ENCODE data around the gene SGPP1. TPM values are rescaled to one million over a fixed set of nuclear protein-coding genes. Genes with fewer than 3 reads are reported as not detected.

The SGPP1 gene
- total RNA-seq, 2 experiments from 2014 or later = 21.0 to 35.4 TPM

- Histone ChIP-seq H3K4me3 (ENCODE audit: low read depth, low read length, poor library complexity, severe bottlenecking) (no peak overlapping the region), H4K20me1 (ENCODE audit: insufficient read depth, low read length) (no peaks in the 10 kb centered on the region), H3K9me2 (ENCODE audit: insufficient read depth, low read length) (no peaks in the 10 kb centered on the region), H2AFZ (ENCODE audit: low read length) (no peak overlapping the region), H3K36me3 (ENCODE audit: insufficient read depth, low read length) (no peaks in the 10 kb centered on the region), H3K27ac (ENCODE audit: low read depth, low read length, poor library complexity, severe bottlenecking) (no peak overlapping the region), H3K9me3 (ENCODE audit: low read length) (no peaks in the 10 kb centered on the region), H3K4me2 (ENCODE audit: low read length) (no peak overlapping the region), H3K79me2 (ENCODE audit: insufficient read depth, low read depth, low read length) (no peaks in the 10 kb centered on the region), H3K4me1 (ENCODE audit: insufficient read depth, low read length, poor library complexity, severe bottlenecking) (peaks cover 9% of the 10 kb centered on the region)
- no TSS peak for BruUV-seq (replicated peaks)
- POLR2A ChIA-PET = interaction anchor here (0.6 to 1.7 kb wide), 8 partner anchors 9 to 1641 kb away, joined by 3 to 5 read pairs (median 3); no protein-coding TSS in a partner anchor
- CTCF ChIA-PET (ENCODE audit: unreplicated experiment) = no interaction called here
- intact Hi-C loops (cut with micrococcal nuclease; ENCODE audit: unreplicated experiment) = no loop called here
- DNase-seq (ENCODE audit: low spot score) = no peak
- TF ChIP-seq EZH2phosphoT487 (IDR thresholded peaks at IDR 0.05; ENCODE audit: borderline replicate concordance, low read depth, low read length) = no peak
- TF ChIP-seq CTCF (conservative IDR thresholded peaks at IDR 0.05; ENCODE audit: low read length) = no peak
Measured at GRCh38 chr14:63652406-63652805, 75.5 kb downstream of the SGPP1 start.

- TF ChIP-seq EZH2phosphoT487 (IDR thresholded peaks at IDR 0.05; ENCODE audit: borderline replicate concordance, low read depth, low read length) (no peak), CTCF (conservative IDR thresholded peaks at IDR 0.05; ENCODE audit: low read length) (no peak)
- POLR2A ChIA-PET = interaction anchor here (0.6 to 1.1 kb wide), 4 partner anchors 9 to 233 kb away, joined by 3 to 4 read pairs (median 4); partner anchors contain the start of gene WDR89
- Histone ChIP-seq H3K9me2 (ENCODE audit: insufficient read depth, low read length) (no peaks in the 10 kb centered on the region), H2AFZ (ENCODE audit: low read length) (no peak overlapping the region), H3K4me3 (ENCODE audit: low read depth, low read length, poor library complexity, severe bottlenecking) (no peak overlapping the region), H3K36me3 (ENCODE audit: insufficient read depth, low read length) (no peaks in the 10 kb centered on the region), H3K27ac (ENCODE audit: low read depth, low read length, poor library complexity, severe bottlenecking) (no peak overlapping the region), H3K9me3 (ENCODE audit: low read length) (no peaks in the 10 kb centered on the region), H3K4me1 (ENCODE audit: insufficient read depth, low read length, poor library complexity, severe bottlenecking) (no peaks in the 10 kb centered on the region), H3K4me2 (ENCODE audit: low read length) (no peak overlapping the region), H3K79me2 (ENCODE audit: insufficient read depth, low read depth, low read length) (no peaks in the 10 kb centered on the region), H4K20me1 (ENCODE audit: insufficient read depth, low read length) (no peaks in the 10 kb centered on the region)
- intact Hi-C loops (cut with micrococcal nuclease; ENCODE audit: unreplicated experiment) = no loop called here
- no TSS peak for BruUV-seq (replicated peaks)
- DNase-seq (ENCODE audit: low spot score) = no peak
- CTCF ChIA-PET (ENCODE audit: unreplicated experiment) = no interaction called here
Measured at GRCh38 chr14:63650256-63650952, 77.5 kb downstream of the SGPP1 start.
